T-helper 1 cell treated with Interleukin-12 subunit alpha and Interleukin-12 subunit beta and Interleukin-4 antibody, amounts not matched to agents 30 ng/mL and 1 ng/mL, for 36 hours (primary cell): Measurements from ENCODE around the gene MAL. TPM values are rescaled to one million over a fixed set of nuclear protein-coding genes. Genes with fewer than 3 reads are reported as not detected.

Source experiments
- intact Hi-C: fragments of 100-400 bp; cut with micrococcal nuclease; formaldehyde crosslinking; loops from one replicate; pipeline ENCODE4 v1.15.1; 2024
- total RNA-seq: library from RNA; stranded (reverse); gene quantifications from 2 replicates; pipeline ENCODE4 v1.2.3, GENCODE V29; 2022

The MAL gene
- total RNA-seq, 1 donor from 2014 or later = 791 TPM

DNA sequence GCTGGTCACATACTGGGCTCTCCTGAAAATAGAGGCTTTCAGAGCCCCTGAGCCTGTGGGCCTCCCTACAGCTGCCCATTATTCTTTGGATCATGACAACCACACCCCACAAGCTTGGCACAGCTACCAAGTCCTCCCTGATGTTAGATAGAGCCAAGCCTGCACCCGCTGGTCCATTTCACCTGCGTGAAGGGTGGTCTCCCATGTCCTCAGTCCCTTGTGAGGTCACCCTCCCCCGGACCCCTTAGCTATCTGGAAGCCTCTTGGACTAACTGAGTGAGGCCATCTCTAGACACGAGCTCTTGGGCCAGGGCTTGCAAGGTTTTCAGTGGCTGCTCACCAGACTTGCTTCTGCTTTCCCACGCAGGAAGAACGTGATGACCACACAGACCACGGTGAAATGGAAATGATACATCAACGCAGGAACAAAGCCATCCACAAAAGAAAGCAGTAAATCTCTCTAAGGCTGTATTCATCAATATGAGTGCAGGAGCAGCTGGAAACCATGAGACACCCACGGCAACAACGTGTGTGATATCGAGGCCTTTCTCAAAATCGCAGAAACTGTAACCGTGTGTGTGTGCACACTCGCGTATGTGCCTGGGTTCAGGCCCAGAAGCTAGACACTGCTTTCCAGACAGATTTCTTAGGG lies 10.1 kb upstream of the MAL start:
- intact Hi-C loops = no loop called here

DNA sequence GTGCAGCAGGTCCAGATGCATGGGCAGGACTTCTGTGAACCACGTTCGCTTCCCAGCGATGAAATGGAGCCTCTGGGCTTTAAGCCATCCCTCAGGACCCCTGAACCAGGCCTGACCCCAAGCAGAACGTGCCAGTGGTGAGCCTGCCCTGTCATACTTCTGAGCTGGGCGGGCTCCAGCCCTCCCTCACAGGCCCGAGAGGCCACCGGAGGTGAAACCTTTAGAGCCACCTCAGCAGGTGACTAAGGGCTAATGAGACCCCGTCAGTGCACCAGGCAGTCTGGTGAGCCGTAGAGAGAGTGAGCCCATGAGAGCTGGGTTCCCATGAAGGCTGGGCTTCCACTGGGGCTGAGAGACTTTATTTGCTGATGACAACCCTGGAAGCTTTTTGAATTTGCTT lies 8.9 kb upstream of the MAL start:
- intact Hi-C loops = no loop called here

GRCh38 chr2:95017071-95017501 lies 8.4 kb upstream of the MAL start:
- intact Hi-C loops = no loop called here

DNA sequence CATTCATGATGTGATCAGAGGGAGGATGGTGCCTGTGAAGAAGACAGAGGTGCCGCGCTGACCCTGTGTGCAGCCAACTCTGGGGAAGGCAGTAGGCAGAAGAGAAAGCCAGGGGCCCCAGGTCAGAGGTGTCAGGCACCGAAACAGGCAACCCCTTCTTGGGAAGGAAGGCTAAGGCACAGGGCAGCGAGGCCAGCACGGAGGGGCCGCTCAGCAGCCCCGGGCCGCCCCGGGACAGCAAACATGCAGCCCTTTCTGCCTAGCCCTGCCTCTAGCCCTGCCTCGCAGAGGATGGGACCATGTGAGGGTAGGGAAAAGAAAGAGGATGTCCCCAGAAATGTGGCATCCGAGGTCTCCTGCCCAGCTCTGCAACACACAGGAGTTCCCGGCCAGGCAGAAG lies 7.7 kb upstream of the MAL start:
- intact Hi-C loops = no loop called here

DNA sequence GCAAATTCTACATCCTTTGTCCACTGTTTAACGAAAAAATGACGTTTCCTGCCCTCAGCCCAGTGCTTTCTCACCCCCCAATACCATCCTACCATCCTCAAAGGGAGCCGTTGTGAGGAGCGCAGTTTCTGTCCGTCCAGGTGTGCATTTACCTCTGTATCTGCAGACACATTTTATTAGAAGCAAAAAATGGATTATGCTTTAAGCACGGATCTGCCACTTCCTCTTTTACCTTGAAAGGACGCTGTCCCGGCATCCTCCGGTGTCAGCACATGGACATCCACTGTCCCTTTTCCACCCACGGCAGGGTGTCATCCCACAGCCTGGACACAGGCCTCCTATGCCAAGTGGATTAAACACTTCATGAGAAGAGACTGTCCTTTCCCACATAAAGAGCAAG lies 7.2 kb upstream of the MAL start:
- intact Hi-C loops = no loop called here

- intact Hi-C loops = no loop called here
Observed at GRCh38 chr2:95018861-95019550, 6.5 kb upstream of the MAL start.

DNA sequence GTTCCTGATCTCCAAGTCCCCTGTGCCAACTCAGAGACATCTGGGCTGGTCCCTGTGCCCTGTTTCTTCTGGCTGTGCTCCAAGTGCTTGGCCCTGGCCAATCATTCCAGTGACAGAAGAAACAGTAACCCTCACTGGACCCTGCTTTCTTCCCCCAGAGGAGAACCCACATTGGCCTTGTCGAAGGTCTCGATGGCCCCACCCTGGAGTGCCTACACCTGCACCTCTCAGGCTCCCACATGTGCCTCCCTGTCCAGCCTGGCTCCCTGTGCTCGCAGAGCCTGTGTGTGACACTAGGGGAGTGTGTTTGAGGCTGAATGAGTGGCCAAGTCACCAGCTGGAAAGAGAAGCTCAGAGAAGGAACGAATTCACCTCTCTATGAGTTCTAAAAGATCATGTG lies 5.9 kb upstream of the MAL start:
- intact Hi-C loops = no loop called here

GRCh38 chr2:95020275-95021022 lies 5.1 kb upstream of the MAL start:
- intact Hi-C loops = no loop called here

GRCh38 chr2:95021023-95021416 lies 4.5 kb upstream of the MAL start:
- intact Hi-C loops = no loop called here

GRCh38 chr2:95021847-95022246 lies 3.7 kb upstream of the MAL start:
- intact Hi-C loops = loop anchor here (1.0 to 2.0 kb wide), 10 partner anchors 17 to 381 kb away; partner anchors contain the start of genes FAHD2A, ZNF514 and ZNF892

DNA sequence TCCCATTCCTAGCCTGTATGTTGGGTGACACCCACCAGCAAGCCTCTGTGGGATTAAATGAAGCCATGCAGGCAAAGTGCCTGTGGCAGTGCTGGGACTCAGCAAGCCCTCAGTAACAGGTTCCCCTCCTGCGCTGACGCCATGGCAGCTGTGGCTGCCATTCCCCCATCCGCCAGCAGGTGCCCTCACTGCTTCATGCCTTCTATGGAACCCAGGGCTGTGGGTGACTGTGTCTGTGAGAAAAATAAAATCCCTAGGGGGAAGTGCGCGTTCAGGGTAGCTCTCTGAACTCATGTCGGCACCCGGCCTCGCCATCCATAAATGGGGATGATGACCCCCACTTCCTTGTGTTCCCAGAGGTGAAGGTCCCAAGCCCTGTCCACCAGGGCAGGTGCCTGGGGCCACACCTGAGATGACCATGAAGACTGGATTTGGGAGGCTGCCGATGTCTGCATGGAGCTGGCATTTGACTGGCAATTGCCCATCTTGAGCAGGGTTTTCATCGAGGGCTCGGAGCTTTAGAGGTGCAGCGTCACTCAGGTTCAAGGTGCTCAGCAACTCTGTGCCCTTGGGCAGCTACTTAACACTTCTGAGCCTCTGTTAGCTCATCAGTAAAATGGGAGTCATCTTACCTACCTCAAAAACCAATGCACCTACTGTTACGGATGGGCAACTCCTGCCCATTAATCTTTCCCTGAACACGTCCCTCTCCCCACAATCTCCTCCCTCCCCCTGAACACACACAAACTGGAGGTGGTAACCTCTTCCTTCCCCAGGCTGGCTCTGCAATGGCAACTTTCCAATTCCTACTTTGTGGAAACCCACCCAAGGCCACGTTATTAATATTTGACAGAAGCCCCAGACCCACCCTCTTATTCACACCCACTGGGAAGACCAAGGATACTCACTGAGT lies 2.9 kb upstream of the MAL start:
- intact Hi-C loops = loop anchor here (1.0 to 2.0 kb wide), 13 partner anchors 16 to 380 kb away; partner anchors contain the start of genes FAHD2A, MRPS5, ZNF514 and ZNF892

- intact Hi-C loops = loop anchor here (1.0 to 2.0 kb wide), 6 partner anchors 16 to 380 kb away; partner anchors contain the start of genes FAHD2A and MRPS5
Observed at GRCh38 chr2:95023222-95023597, 2.3 kb upstream of the MAL start.

- intact Hi-C loops = no loop called here
Observed at GRCh38 chr2:95024371-95024770, 1.1 kb upstream of the MAL start.

GRCh38 chr2:95024960-95025405 lies 525 bp upstream of the MAL start:
- intact Hi-C loops = no loop called here

- intact Hi-C loops = loop anchor here (1.0 kb wide), 1 partner anchor 13 kb away; no protein-coding TSS in a partner anchor
Observed at GRCh38 chr2:95026471-95027368, 1.2 kb downstream of the MAL start.

DNA sequence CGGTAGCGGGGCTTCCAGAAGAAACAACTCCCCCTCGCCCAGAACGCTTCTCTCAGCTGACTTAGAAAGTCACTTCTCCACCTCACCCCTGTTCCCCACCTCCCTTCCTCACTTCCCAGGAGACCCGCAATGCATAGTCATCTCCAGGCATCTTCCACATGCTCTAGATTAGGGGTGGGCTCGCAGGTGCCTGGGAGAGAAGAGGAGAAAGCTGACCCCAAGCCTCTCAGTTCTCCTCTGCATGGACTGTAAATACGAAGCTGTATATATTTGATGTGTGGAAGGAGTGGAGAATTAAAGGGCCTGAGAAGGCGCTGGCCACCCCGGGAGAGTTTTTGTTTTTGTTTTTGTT lies 1.8 kb downstream of the MAL start:
- intact Hi-C loops = no loop called here

DNA sequence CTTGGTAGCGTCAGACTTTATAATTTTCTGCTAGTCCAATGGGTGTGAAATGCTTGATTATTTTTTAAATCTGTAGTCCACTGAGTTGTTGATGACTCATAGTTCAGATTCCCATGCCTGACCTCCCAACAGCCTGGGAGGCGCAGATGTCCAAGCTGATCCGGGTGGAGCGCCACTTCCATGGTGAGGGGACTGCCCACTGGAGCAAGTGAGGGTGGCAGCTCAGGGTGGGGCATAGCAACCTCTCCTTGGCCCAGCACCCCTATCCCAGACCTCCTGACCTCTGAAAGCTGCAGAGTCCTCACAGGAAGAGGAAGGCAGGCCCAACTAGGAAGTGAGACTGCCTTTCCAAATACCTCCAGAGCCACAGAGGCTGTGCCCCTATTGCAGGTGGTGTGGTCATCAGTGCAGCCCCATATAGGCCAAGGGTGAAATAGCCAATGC lies 4.4 kb downstream of the MAL start:
- intact Hi-C loops = no loop called here

DNA sequence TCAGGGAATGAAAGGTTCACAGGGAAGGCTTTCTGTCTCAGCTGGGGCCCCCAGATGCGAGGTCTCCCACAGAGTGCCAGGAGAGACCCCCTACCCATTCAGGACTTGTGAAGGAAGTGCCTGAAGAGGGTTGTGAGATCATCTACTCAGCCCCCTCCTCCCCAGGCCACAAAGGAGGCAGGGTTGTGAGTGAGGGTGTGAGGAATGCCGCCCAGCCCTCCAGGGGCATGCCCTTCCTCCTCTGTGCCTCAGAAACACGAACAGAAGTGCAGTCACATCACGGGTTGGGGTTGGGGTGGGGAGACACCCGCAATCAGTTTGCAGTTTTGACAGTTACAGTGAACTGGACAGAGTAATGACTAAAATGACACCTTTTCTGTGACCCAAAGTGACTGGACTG lies 5.0 kb downstream of the MAL start:
- intact Hi-C loops = no loop called here

DNA sequence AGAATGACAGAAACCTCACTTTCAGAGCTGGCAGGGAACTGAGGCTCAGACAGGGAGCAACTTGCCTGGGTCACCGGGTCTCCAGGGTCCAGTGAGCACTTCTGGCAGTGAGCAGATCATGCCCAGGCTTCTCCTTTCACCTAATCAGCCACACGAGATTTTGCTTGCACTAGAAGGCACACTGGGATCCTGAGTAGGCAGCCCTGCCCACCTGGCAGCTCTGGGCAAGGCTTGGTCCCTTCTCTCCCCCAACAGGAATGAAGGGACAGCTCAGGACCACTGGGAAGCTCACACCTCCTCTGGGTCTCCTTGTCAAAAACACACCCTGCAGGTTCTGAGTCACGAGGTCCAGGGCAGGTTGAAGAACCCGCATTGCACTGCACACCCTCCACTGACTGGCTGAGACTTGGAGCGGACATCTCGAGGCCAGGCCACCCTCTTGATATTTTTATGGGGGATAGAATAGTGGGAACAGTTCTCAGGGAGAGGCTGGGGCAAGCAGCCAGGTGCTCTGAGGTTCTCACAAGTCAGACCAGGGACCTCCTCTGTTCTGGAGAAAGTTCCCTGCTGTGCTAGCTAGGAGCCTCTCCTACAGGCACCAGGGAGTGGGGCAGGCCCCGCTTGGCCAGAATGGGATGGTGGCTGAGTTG lies 5.7 kb downstream of the MAL start:
- intact Hi-C loops = no loop called here
